Kidney (tissue), 14 donors: ENCODE measurements around the gene PTPN2. TPM values are rescaled to one million over a fixed set of nuclear protein-coding genes. Genes with fewer than 3 reads are reported as not detected.

Experiments used
- DNase-seq, 5 donors: peaks; one replicate each; pipeline ENCODE4 v3.0.0-alpha.2; 2013 to 2020
- FAIRE-seq: peaks from 2 replicates; lab custom pipeline; 2012; peaks lifted over from hg19 to GRCh38; lab: Jason Lieb, UNC
- H3K27ac ChIP-seq, 2 donors: one replicate each; pipeline ENCODE4 v1.7.0; 2013; ENCODE audit warnings: low read depth in 2 of 2, low read length in 2 of 2, inconsistent platforms in 1 of 2
- H3K27me3 ChIP-seq: one replicate; pipeline ENCODE4 v1.7.1; 2013; ENCODE audit warnings: low read length, inconsistent platforms; ENCODE audit not compliant: control insufficient read depth, insufficient read depth
- H3K36me3 ChIP-seq, 3 donors: one replicate each; pipeline versions ENCODE4 v1.7.0 to v1.7.1; 2013; ENCODE audit warnings: low read length in 3 of 3, control low read depth in 1 of 3, inconsistent platforms in 1 of 3; ENCODE audit not compliant: insufficient read depth in 3 of 3, control insufficient read depth in 2 of 3
- H3K4me1 ChIP-seq, 3 donors: one replicate each; pipeline versions ENCODE4 v1.7.0 to v1.7.1; 2013; ENCODE audit warnings: low read length in 3 of 3, inconsistent platforms in 1 of 3, low read depth in 1 of 3; ENCODE audit not compliant: control insufficient read depth in 2 of 3, insufficient read depth in 2 of 3
- H3K4me3 ChIP-seq, 3 donors: one replicate each; pipeline versions ENCODE4 v1.7.0 to v1.8.1; 2013; ENCODE audit warnings: low read length in 3 of 3, control low read depth in 1 of 3, inconsistent platforms in 1 of 3
- H3K9ac ChIP-seq, 3 donors: one replicate each; pipeline versions ENCODE4 v1.7.0 to v1.7.1; 2013; ENCODE audit warnings: low read length in 3 of 3, control low read depth in 1 of 3, inconsistent platforms in 1 of 3
- H3K9me3 ChIP-seq, 3 donors: one replicate each; pipeline versions ENCODE4 v1.7.0 to v1.7.1; 2013; ENCODE audit warnings: low read length in 3 of 3, control low read depth in 1 of 3, inconsistent platforms in 1 of 3; ENCODE audit not compliant: control insufficient read depth in 2 of 3, insufficient read depth in 1 of 3
- intact Hi-C: fragments of 100-400 bp; cut with DNase I; formaldehyde crosslinking; loops from one replicate; pipeline ENCODE4 v1.11.1; 2022
- polyA plus RNA-seq: library from polyadenylated mRNA; stranded (reverse); fragments of 350-450 nt; fragmentation: Illumina TruSeq; extraction: RNeasy Lipid Tissue Mini Kit (QIAGEN cat#74804); gene quantifications from one replicate; pipeline ENCODE4 v1.2.3, GENCODE V29; 2014; ENCODE audit warnings: low read depth, low replicate concordance; ENCODE audit not compliant: insufficient read depth
- total RNA-seq: library from RNA; stranded (reverse); fragmentation: NEBNext Ultra II Directional; extraction: Animal tissue kit (Norgen Biotek cat#: 25700); gene quantifications from one replicate; pipeline ENCODE4 v1.2.1, GENCODE V29; 2021
- TF ChIP-seq, protein P1 (sequence below): IDR thresholded peaks from 3 replicates; pipeline ENCODE4 v1.5.1; 2012; ENCODE audit warnings: mild to moderate bottlenecking, moderate library complexity, borderline replicate concordance; ENCODE audit not compliant: insufficient read depth; ENCODE audit errors: extremely low read depth
- donor health status: control.
- donor health status: control.
- donor health status: control.
- donor health status: control.
- donor health status: control.
- donor health status: DM: yes; HTN: yes; CAD: no.
- donor health status: Normal renal cell carcinoma (clear cell type).

The PTPN2 gene
- total and polyA plus RNA-seq, 2 donors from 2014 or later, result 23.4 to 45.8 TPM

DNA sequence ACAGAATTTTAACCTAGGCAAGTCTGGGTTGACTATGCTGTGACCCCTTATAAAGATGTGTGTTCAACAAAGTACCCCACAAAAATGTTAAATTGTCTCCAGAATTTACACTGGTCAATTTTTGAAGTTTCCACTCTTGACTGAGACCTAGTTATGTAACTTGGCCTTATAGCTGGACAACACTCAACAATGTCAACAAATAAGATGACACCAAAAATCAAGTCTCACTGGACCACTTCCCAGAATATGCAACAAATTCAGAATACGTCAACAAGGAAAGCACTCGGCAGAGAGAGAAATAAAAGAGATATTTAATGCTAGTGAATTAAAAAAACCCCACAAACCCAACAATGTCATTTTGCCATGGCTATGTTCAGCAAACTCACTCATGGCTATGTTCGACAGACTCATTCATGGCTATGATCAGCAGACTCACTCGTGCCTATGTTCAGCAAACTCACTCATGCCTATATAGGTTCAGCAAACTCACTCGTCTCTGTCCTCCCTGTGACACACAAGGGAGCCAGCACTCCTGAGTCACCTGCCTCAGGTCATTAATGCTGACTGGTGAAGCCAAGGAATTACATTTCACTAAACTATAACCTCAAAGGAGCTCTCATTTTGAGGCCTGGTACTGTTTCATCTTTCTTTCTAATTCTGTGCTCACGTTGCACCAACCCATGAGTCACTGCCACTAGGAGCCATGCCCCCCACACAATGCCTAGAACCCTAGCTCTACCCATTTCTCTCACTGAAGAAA, 72.7 kb downstream of the PTPN2 start:
- no peak for FAIRE-seq
- H3K27ac ChIP-seq, result no peak overlapping the region
- TF ChIP-seq, protein P1, sequence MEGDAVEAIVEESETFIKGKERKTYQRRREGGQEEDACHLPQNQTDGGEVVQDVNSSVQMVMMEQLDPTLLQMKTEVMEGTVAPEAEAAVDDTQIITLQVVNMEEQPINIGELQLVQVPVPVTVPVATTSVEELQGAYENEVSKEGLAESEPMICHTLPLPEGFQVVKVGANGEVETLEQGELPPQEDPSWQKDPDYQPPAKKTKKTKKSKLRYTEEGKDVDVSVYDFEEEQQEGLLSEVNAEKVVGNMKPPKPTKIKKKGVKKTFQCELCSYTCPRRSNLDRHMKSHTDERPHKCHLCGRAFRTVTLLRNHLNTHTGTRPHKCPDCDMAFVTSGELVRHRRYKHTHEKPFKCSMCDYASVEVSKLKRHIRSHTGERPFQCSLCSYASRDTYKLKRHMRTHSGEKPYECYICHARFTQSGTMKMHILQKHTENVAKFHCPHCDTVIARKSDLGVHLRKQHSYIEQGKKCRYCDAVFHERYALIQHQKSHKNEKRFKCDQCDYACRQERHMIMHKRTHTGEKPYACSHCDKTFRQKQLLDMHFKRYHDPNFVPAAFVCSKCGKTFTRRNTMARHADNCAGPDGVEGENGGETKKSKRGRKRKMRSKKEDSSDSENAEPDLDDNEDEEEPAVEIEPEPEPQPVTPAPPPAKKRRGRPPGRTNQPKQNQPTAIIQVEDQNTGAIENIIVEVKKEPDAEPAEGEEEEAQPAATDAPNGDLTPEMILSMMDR, result no peak

DNA sequence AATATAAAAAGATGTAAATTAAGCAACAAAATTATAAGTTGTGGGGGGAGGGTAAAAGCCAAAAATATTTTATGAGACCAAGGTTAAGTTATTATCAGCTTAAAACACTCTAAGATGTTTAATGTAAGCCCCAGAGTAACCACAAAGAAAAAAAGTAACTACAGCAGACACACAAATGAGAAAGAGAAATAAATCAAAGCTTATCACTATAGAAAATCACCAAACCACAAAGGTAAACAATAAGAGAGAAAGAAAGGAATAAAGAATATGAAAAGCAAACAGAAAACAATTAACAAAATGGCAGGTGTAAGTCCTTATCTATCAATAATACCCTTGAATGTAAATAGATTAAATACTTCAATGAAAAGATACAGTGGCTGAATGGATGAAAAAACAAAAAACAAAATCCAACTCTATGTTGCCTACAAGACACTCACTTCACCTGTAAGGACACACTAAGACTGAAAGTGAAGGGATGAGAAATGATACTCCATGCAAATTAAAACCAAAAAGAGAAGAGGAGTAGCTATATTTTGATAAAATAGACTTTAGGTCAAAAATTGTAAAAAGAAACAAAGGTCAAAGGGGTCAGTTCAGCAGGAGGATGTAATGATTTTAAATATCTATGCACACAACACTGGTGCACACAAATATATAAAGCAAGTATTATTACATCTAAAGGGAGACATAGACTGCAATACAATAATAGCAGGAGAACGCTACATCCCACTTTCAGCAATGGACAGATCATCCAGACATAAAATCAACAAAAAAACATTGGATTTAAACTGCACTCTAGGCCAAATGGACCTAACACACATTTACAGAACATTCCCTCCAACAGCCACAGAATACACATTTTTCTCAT, 80.7 kb downstream of the PTPN2 start:
- FAIRE-seq, result no peak
- Histone ChIP-seq H3K9ac (no peak overlapping the region), H3K27me3 (no peaks in the 10 kb centered on the region), H3K27ac (no peak overlapping the region), H3K36me3 (no peaks in the 10 kb centered on the region), H3K4me1 (no peaks in the 10 kb centered on the region), H3K9me3 (no peaks in the 10 kb centered on the region), H3K4me3 (no peak overlapping the region)
- DNase-seq, result no peak
- intact Hi-C loops, result no loop called here
- TF ChIP-seq, protein P1, result no peak

More for the DNA sequence above, 72.7 kb downstream of the PTPN2 start:
- intact Hi-C loops, result no loop called here
- Histone ChIP-seq H3K36me3 (peaks cover 3 to 8% (median 7%) of the 10 kb centered on the region in 3 donors), H3K9me3 (no peaks in the 10 kb centered on the region), H3K4me3 (no peak overlapping the region), H3K9ac (no peak overlapping the region), H3K27me3 (no peaks in the 10 kb centered on the region), H3K4me1 (no peaks in the 10 kb centered on the region)
- DNase-seq, result no peak

DNA sequence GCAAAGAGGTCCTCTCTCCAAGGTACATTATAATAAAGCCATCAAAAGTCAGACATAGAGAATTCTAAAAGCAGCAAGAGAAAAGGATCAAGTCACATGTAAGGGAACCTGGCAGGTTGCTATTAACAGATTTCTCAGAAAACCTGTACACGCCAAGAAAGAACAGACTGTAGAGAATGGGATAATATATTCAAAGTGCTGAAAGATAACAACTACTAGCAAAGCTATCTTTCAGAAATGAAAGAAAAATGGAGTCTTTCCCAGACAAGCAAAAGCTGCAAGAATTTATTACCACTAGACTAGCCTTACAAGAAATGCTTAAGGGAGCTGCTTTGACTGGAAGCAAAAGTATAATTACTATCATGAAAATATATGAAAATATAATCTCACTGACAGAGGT, 81.5 kb downstream of the PTPN2 start:
- DNase-seq (no peak), FAIRE-seq (no peak)
- Histone ChIP-seq H3K4me3 (no peak overlapping the region), H3K27me3 (no peaks in the 10 kb centered on the region), H3K4me1 (no peaks in the 10 kb centered on the region), H3K9ac (no peak overlapping the region), H3K27ac (no peak overlapping the region), H3K36me3 (no peaks in the 10 kb centered on the region), H3K9me3 (no peaks in the 10 kb centered on the region)
- TF ChIP-seq, protein P1, result no peak
- intact Hi-C loops, result no loop called here
